GM19239 (cell line): Measurements from ENCODE around the gene TXNL4B.
"Not testable (repeated sequence)": the region's sequence is repeated elsewhere in the genome, so short reads cannot be mapped to it uniquely, and the experiment has no call there.

ENCODE experiments used
- DNase-seq: peaks from one replicate; pipeline ENCODE4 v3.0.0; 2011; ENCODE audit warnings: low spot score; ENCODE audit not compliant: insufficient read length
- FAIRE-seq: peaks from 2 replicates; lab custom pipeline; 2011; peaks lifted over from hg19 to GRCh38; lab: Jason Lieb, UNC

TXNL4B gene

GRCh38 chr16:72076991-72077706 is 16.3 kb downstream of the TXNL4B start:
- FAIRE-seq, DNase-seq: not testable (repeated sequence)

- FAIRE-seq, DNase-seq: not testable (repeated sequence)
These were observed 18.4 kb downstream of the TXNL4B start for GRCh38 chr16:72075067-72075466.

- FAIRE-seq (no peak), DNase-seq (no peak)
These were observed 19.7 kb downstream of the TXNL4B start for GRCh38 chr16:72073560-72074230.

GRCh38 chr16:72072514-72073342 is 20.7 kb downstream of the TXNL4B start:
- FAIRE-seq (no peak), DNase-seq (no peak)

GRCh38 chr16:72068930-72069329 is 24.5 kb downstream of the TXNL4B start:
- DNase-seq (no peak), FAIRE-seq (no peak)

- FAIRE-seq (peak; percentile 90), DNase-seq (peak; percentile 12)
These were observed 26.7 kb downstream of the TXNL4B start for GRCh38 chr16:72066747-72067146.

GRCh38 chr16:72064361-72064894 is 29.0 kb downstream of the TXNL4B start:
- FAIRE-seq, result no peak
- DNase-seq, result no peak

GRCh38 chr16:72061564-72061963 is 31.9 kb downstream of the TXNL4B start:
- FAIRE-seq (no peak), DNase-seq (no peak)

GRCh38 chr16:72060405-72060804 is 33.0 kb downstream of the TXNL4B start:
- FAIRE-seq, result no peak
- DNase-seq, result no peak

- not testable (repeated sequence) for FAIRE-seq, DNase-seq
These were observed 34.4 kb downstream of the TXNL4B start for GRCh38 chr16:72059060-72059459.

GRCh38 chr16:72057313-72057712 is 36.1 kb downstream of the TXNL4B start:
- FAIRE-seq, DNase-seq: not testable (repeated sequence)

- DNase-seq (no peak), FAIRE-seq (no peak)
These were observed 37.5 kb downstream of the TXNL4B start for GRCh38 chr16:72055911-72056310.

GRCh38 chr16:72054254-72054847 is 39.1 kb downstream of the TXNL4B start, which contains the start of gene HP:
Gene HP (plus strand): TSS chr16:72054505. CDS start chr16:72054653, 148 bp downstream.
- not testable (repeated sequence) for DNase-seq
- peak; percentile 28 for FAIRE-seq

GRCh38 chr16:72051818-72052217 is 41.6 kb downstream of the TXNL4B start:
- DNase-seq, result no peak

GRCh38 chr16:72050769-72051464 is 42.5 kb downstream of the TXNL4B start:
- DNase-seq, result no peak
- no peak for FAIRE-seq

More at GRCh38 chr16:72051818-72052217, 41.6 kb downstream of the TXNL4B start:
- FAIRE-seq, result no peak

GRCh38 chr16:72049110-72049509 is 44.3 kb downstream of the TXNL4B start:
- no peak for FAIRE-seq

GRCh38 chr16:72044825-72045359 is 48.5 kb downstream of the TXNL4B start:
- FAIRE-seq (no peak), DNase-seq (no peak)

More at GRCh38 chr16:72049110-72049509, 44.3 kb downstream of the TXNL4B start:
- DNase-seq, result no peak

- FAIRE-seq (no peak), DNase-seq (no peak)
These were observed 49.1 kb downstream of the TXNL4B start for GRCh38 chr16:72044296-72044695.

GRCh38 chr16:72043539-72043938 is 49.9 kb downstream of the TXNL4B start:
- no peak for DNase-seq
- FAIRE-seq, result no peak
